Stimulated activated CD8-positive, alpha-beta memory T cell treated with anti-CD3 and anti-CD28 coated beads, Interleukin-4, amount 100 ng/mL, for 1 hour (primary cell): ENCODE measurements around the gene VGF.
A peak's percentile ranks its signal among the peaks of the same experiment; 100 is the strongest.
"Not testable (repeated sequence)": the region's sequence is repeated elsewhere in the genome, so short reads cannot be mapped to it uniquely, and the experiment has no call there.

Experiments used
- DNase-seq, 2 donors: peaks; one replicate each; pipeline ENCODE4 v3.0.0-alpha.2; 2020; ENCODE audit warnings: low read depth in 2 of 2, low spot score in 1 of 2

The VGF gene

GRCh38 chr7:101140339-101140699 lies 25.1 kb downstream of the VGF start:
- no peak for DNase-seq

GRCh38 chr7:101138213-101138870 lies 27.0 kb downstream of the VGF start:
- peak; percentile 73 to 75 for DNase-seq

- no peak for DNase-seq
Measured at GRCh38 chr7:101137651-101138212, 27.6 kb downstream of the VGF start.

- DNase-seq: no peak
Measured at GRCh38 chr7:101134399-101134980, 30.9 kb downstream of the VGF start.

GRCh38 chr7:101133621-101134398 lies 31.6 kb downstream of the VGF start:
- DNase-seq: no peak

- DNase-seq: not testable (repeated sequence)
Measured at GRCh38 chr7:101132626-101133600, 32.5 kb downstream of the VGF start.

- DNase-seq: no peak
Measured at GRCh38 chr7:101129603-101130117, 35.7 kb downstream of the VGF start.

GRCh38 chr7:101128040-101128834 lies 37.1 kb downstream of the VGF start:
- DNase-seq: no peak

- DNase-seq: no peak
Measured at GRCh38 chr7:101127460-101128039, 37.8 kb downstream of the VGF start.

- DNase-seq: peak in 1 of 2 donors; percentile 29
Measured at GRCh38 chr7:101126651-101127459, 38.5 kb downstream of the VGF start, which contains the start of gene SERPINE1. Gene SERPINE1 (plus strand): TSS chr7:101127104. CDS start chr7:101128394, 1,290 bp downstream.

GRCh38 chr7:101125989-101126650 lies 39.2 kb downstream of the VGF start:
- DNase-seq: no peak

- DNase-seq: no peak
Measured at GRCh38 chr7:101124376-101125056, 40.9 kb downstream of the VGF start.

- DNase-seq: no peak
Measured at GRCh38 chr7:101123703-101124068, 41.7 kb downstream of the VGF start.

- no peak for DNase-seq
Measured at GRCh38 chr7:101122933-101123702, 42.3 kb downstream of the VGF start.

GRCh38 chr7:101121991-101122932 lies 43.1 kb downstream of the VGF start:
- DNase-seq: no peak

GRCh38 chr7:101121631-101121990 lies 43.8 kb downstream of the VGF start:
- not testable (repeated sequence) for DNase-seq
